Astrocyte of the spinal cord (primary cell): ENCODE measurements around the gene SYT6.

Experiments
- DNase-seq: peaks from one replicate; pipeline ENCODE4 v3.0.0; 2011; ENCODE audit warnings: low read depth, low spot score
- H3K4me3 ChIP-seq: 2 replicates; pipeline ENCODE4 v1.5.1; 2011; ENCODE audit warnings: low read depth, mild to moderate bottlenecking, low read length, moderate library complexity
- in situ Hi-C: cut with HindIII; loops from 2 replicates; pipeline ENCODE4 v1.10.0; 2017; ENCODE audit warnings: low sequenced_read_pairs
- TF ChIP-seq, protein P1 (sequence below): IDR thresholded peaks from 2 replicates; pipeline ENCODE4 v1.5.1; 2012; ENCODE audit warnings: low read depth, mild to moderate bottlenecking, low read length, inconsistent platforms

Gene SYT6

GRCh38 chr1:114102136-114102535, 51.5 kb downstream of the SYT6 start:
- TF ChIP-seq, protein P1, sequence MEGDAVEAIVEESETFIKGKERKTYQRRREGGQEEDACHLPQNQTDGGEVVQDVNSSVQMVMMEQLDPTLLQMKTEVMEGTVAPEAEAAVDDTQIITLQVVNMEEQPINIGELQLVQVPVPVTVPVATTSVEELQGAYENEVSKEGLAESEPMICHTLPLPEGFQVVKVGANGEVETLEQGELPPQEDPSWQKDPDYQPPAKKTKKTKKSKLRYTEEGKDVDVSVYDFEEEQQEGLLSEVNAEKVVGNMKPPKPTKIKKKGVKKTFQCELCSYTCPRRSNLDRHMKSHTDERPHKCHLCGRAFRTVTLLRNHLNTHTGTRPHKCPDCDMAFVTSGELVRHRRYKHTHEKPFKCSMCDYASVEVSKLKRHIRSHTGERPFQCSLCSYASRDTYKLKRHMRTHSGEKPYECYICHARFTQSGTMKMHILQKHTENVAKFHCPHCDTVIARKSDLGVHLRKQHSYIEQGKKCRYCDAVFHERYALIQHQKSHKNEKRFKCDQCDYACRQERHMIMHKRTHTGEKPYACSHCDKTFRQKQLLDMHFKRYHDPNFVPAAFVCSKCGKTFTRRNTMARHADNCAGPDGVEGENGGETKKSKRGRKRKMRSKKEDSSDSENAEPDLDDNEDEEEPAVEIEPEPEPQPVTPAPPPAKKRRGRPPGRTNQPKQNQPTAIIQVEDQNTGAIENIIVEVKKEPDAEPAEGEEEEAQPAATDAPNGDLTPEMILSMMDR: no peak
- no peak overlapping the region for H3K4me3 ChIP-seq
- DNase-seq: no peak
- in situ Hi-C loops: no loop called here

- no peak for DNase-seq
- TF ChIP-seq, protein P1: no peak
- in situ Hi-C loops: no loop called here
- no peak overlapping the region for H3K4me3 ChIP-seq
Observed at GRCh38 chr1:114100148-114100547, 53.5 kb downstream of the SYT6 start.

DNA sequence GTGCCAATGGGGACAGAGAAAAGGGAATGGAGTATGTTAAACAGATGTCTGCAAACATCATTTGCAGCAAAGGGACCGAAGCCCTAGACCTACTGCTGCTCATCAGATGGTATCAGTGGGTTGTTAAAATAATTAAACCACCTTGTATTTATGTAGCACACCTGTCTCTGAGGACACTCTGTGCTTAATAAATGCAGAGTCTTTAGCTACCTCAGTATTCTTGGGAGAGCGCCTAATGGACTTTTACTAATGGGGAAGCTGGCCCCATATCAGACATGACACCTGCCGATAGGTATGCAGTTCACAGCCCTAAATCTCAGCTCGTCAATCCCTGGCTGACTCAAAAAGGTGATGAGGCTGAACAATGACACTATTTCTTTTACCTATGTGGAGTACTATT, 54.4 kb downstream of the SYT6 start:
- in situ Hi-C loops: no loop called here
- no peak for DNase-seq
- TF ChIP-seq, protein P1: no peak
- no peak overlapping the region for H3K4me3 ChIP-seq

DNA sequence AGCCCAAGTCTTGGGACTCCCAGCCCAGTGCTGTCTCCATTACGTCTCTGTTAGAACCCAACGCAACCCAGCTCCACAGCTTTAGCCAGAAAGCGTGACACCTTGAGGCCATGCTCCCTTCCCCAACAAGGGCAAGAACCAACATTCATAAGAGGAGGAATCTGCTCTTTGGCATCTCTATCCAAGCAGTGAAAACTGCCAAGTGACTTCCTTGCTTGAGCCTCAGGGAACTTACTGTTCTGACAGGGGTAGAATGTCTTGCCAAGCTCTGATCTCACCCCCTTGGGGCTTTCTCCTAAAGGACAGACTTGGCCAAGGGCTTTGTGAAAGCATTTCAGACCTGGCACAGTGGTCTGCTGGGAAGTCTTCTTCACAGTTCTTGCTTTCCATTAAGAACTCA, 56.6 kb downstream of the SYT6 start:
- DNase-seq: no peak
- TF ChIP-seq, protein P1: no peak
- no peak overlapping the region for H3K4me3 ChIP-seq
- in situ Hi-C loops: no loop called here

DNA sequence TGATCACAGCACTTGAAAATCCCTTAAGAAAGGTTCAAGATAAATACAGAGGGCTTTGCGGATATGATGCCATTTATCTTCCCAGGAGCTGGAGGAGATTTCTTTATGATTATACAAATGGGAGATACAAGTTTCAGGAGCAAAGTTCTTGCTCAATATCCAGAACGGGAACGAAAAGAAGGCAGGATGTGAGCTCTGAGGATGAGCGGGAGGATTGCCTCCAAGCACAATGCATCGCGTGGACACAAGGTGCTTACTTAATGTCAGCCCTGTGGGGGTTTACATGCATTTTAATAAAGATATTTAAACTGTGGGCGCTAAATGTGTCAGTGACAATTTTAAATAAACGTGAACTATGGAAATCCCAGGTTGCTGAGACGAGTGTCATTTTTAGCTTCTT, 59.0 kb downstream of the SYT6 start:
- in situ Hi-C loops: no loop called here
- TF ChIP-seq, protein P1: no peak
- no peak for DNase-seq
- H3K4me3 ChIP-seq: no peak overlapping the region

DNA sequence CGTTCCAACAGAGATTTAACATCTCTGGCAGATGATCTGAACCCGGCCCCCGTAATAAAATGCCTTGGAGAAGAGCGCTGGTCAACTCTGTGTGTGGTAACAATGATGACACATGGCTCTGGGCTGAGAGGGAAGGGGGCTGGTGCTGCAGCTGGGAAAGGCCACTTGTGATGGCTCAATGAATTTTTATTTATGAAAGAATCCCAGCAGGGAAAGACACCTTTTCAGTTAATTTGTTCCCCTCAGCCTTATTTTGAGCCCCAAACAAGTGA, 59.4 kb downstream of the SYT6 start:
- in situ Hi-C loops: no loop called here
- H3K4me3 ChIP-seq: no peak overlapping the region
- DNase-seq: peak; percentile 32
- TF ChIP-seq, protein P1: no peak

- peak; percentile 39 for DNase-seq
Observed at GRCh38 chr1:114093624-114094362, 59.9 kb downstream of the SYT6 start.

More at GRCh38 chr1:114093624-114094362, 59.9 kb downstream of the SYT6 start:
- H3K4me3 ChIP-seq: no peak overlapping the region
- TF ChIP-seq, protein P1: peak; percentile 24
- in situ Hi-C loops: no loop called here
